HCT116 (cell line): Measurements from ENCODE around the gene BOC.

Experiments used
- EZH2 ChIP-seq: fragments of 200-600 bp; sonication (generic); IDR thresholded peaks from 2 replicates; pipeline ENCODE4 v1.6.1; 2017; ENCODE audit warnings: antibody characterized with exemption, mixed run types
- FOSL1 ChIP-seq: IDR thresholded peaks from 2 replicates; pipeline ENCODE4 v1.6.1; 2012; ENCODE audit warnings: low read depth
- POLR2A ChIP-seq: IDR thresholded peaks from 2 replicates; pipeline ENCODE4 v1.7.0; 2011; ENCODE audit warnings: borderline replicate concordance; ENCODE audit not compliant: insufficient read depth, insufficient read length; ENCODE audit errors: extremely low read depth
- POLR2AphosphoS5 ChIP-seq: IDR thresholded peaks from 2 replicates; pipeline ENCODE4 v1.6.1; 2011; ENCODE audit warnings: mild to moderate bottlenecking, low read depth, low read length, moderate library complexity
- RAD21 ChIP-seq: IDR thresholded peaks from 2 replicates; pipeline ENCODE4 v1.6.1; 2012; ENCODE audit warnings: low read depth, mild to moderate bottlenecking
- SRF ChIP-seq: IDR thresholded peaks from 2 replicates; pipeline ENCODE4 v1.6.1; 2012; ENCODE audit warnings: low read depth
- ZFX ChIP-seq: fragments of 450-650 bp; IDR thresholded peaks from 2 replicates; pipeline ENCODE4 v1.6.1; 2017
- TF ChIP-seq, protein P1 (sequence below): IDR thresholded peaks from 2 replicates; pipeline ENCODE4 v1.6.1; 2012; ENCODE audit warnings: low read depth
- TF ChIP-seq, protein P2 (sequence below): IDR thresholded peaks from 2 replicates; pipeline ENCODE4 v1.6.1; 2012

DNA sequence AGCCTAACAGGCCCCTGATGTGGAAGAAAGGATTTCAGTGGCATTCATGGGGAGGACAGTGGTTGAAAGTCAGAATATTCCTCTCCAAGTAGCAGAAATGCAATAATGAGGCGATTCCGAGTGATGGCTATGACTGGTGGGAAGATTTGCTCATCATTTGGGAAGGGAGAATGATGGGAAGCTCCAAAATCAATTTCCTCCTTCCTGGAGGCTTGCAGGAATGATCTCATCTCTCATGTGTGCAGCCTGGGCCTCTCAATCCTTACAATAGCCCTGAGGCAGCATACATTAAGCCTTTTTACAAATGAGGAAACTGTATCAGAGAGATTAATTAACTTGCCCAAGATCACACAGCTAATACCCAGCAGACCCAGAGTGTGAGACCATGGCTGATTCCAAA is 58.7 kb downstream of the BOC start:
- TF ChIP-seq SRF (no peak), ZFX (no peak), EZH2 (no peak), POLR2A (no peak), FOSL1 (no peak), POLR2AphosphoS5 (no peak), RAD21 (no peak)
- TF ChIP-seq, protein P1, sequence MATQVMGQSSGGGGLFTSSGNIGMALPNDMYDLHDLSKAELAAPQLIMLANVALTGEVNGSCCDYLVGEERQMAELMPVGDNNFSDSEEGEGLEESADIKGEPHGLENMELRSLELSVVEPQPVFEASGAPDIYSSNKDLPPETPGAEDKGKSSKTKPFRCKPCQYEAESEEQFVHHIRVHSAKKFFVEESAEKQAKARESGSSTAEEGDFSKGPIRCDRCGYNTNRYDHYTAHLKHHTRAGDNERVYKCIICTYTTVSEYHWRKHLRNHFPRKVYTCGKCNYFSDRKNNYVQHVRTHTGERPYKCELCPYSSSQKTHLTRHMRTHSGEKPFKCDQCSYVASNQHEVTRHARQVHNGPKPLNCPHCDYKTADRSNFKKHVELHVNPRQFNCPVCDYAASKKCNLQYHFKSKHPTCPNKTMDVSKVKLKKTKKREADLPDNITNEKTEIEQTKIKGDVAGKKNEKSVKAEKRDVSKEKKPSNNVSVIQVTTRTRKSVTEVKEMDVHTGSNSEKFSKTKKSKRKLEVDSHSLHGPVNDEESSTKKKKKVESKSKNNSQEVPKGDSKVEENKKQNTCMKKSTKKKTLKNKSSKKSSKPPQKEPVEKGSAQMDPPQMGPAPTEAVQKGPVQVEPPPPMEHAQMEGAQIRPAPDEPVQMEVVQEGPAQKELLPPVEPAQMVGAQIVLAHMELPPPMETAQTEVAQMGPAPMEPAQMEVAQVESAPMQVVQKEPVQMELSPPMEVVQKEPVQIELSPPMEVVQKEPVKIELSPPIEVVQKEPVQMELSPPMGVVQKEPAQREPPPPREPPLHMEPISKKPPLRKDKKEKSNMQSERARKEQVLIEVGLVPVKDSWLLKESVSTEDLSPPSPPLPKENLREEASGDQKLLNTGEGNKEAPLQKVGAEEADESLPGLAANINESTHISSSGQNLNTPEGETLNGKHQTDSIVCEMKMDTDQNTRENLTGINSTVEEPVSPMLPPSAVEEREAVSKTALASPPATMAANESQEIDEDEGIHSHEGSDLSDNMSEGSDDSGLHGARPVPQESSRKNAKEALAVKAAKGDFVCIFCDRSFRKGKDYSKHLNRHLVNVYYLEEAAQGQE: no peak
- TF ChIP-seq, protein P2, sequence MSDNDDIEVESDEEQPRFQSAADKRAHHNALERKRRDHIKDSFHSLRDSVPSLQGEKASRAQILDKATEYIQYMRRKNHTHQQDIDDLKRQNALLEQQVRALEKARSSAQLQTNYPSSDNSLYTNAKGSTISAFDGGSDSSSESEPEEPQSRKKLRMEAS: no peak
